Epithelial cell of esophagus (primary cell): ENCODE data around the gene UBAC2.

Experiments
- DNase-seq: peaks from one replicate; pipeline ENCODE4 v3.0.0; 2010; ENCODE audit warnings: low read depth
- H3K4me3 ChIP-seq: 2 replicates; pipeline ENCODE4 v1.5.1; 2011; ENCODE audit warnings: mild to moderate bottlenecking, low read length, control low read depth
- CTCF ChIP-seq: IDR thresholded peaks from 2 replicates; pipeline ENCODE4 v1.5.1; 2011; ENCODE audit warnings: low read depth, mild to moderate bottlenecking, low read length, control low read depth, inconsistent platforms; ENCODE audit not compliant: insufficient read depth; ENCODE audit errors: missing control alignments

Gene UBAC2

GRCh38 chr13:99282264-99283231 is 81.9 kb downstream of the UBAC2 start:
- no peak overlapping the region for H3K4me3 ChIP-seq
- no peak for DNase-seq
- no peak for TF ChIP-seq CTCF

DNA sequence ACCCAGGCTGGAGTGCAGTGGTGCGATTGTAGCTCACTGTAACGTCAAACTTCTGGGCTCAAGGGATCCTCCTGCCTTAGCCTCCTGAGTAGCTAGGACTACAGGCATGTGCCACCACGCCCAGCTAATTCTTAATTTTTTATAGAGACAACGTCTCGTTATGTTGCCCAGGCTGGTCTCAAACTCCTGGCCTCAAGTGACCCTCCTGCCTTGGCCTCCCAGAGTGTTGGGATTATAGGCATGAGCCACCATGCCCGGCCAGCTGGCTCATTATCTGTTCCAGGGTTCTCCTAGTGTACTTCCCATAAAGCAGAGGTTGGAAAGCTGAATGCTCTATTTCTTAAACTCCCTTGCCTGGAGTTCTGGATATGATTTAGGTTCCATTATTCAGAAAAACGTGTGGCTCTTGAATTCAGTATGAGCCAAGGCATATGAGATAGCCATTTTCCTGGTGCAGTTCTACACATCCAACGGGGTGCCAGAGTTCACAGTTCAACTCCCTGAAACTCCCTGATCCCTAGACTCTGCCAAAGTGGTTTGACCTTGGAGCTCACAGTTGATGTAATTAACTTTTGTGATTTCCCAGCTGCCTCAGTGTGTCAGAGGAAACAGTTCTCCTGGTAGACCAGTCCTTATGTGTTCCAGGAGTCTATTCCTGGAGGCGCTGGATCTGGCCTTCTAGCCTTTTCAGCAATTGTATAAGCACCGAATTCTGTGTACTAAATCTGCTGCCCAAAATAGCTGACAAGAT is 85.0 kb downstream of the UBAC2 start:
- no peak overlapping the region for H3K4me3 ChIP-seq
- no peak for DNase-seq
- no peak for TF ChIP-seq CTCF

GRCh38 chr13:99287551-99287950 is 86.9 kb downstream of the UBAC2 start:
- H3K4me3 ChIP-seq: no peak overlapping the region
- DNase-seq: no peak
- no peak for TF ChIP-seq CTCF

GRCh38 chr13:99288089-99288488 is 87.4 kb downstream of the UBAC2 start:
- H3K4me3 ChIP-seq: no peak overlapping the region

GRCh38 chr13:99289271-99289670 is 88.6 kb downstream of the UBAC2 start:
- TF ChIP-seq CTCF: no peak
- DNase-seq: peak; percentile 27
- no peak overlapping the region for H3K4me3 ChIP-seq

More at GRCh38 chr13:99288089-99288488, 87.4 kb downstream of the UBAC2 start:
- no peak for DNase-seq
- no peak for TF ChIP-seq CTCF

DNA sequence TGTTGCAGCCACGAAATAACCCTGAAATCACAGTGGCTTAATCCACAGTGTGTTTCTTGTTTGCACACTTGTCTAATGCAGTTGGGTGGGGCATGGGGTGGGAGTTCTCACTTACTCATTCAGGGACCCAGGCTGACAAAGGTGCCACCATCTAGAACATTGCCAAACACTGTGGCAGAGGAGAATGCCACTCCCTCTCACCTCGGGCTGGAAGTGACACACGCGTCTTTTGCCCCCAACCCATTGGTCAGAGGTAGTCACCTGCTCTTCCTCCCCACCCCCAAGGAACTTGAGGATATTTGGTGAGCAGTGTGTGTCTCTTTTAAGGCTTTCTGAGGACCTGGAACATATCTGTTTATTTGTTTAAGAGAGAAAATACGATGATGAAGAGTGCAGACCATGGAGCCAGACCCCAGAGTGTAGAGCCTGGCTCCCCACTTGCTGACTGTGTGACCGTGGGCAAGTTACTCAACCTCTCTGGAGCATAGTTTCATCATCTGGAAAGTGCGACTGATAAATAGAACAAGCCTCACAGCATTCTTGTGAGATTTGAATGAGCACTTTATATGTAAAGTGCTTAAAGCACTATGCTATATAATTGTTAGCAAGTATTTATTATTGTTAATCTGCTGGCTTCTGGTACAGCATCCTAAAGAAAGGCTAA is 89.2 kb downstream of the UBAC2 start:
- TF ChIP-seq CTCF: no peak
- no peak overlapping the region for H3K4me3 ChIP-seq
- peak; percentile 38 for DNase-seq
